ENCODE measurements around the gene SLC8A1.

Gene SLC8A1

DNA sequence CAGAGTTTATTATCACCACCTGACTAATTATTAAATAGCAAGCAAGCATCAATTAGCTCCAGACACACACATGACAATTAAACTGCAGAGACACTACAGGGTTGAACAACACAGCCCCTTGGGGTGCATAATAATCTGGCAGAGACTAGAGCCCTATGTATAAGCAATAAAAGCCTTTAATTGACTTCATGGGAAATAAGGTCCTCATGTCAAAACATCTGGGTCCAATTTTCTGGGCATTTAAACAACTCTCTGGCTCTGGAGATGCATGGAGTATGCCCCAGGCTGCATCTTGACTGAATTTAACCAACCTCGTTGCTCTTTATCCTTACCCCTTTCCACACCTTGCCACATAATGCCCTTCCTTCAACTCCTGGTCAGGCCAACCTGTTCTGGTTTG lies 402.1 kb downstream of the SLC8A1 start:
- DNase-seq (ENCODE audit: low read depth, low spot score), result no peak

DNA sequence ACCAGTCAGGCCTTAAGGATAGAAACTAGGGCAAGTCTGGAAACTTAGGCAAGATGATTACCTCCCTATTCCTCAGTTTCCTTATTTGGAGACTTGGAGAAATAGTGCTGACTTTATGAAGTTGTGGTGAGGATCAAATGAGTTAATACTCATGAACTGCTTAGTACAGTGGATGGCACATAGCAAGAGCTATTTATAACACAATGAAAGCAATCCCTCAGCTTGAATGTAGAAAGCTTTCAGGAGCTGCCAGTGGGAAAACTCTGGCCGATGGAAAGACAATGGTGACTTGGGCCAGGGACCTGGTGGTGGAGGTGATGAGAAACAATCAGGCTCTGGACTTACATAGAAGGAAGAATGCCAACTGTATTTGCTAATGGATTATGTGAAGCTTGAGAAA lies 403.4 kb downstream of the SLC8A1 start:
- no peak for DNase-seq (ENCODE audit: low read depth, low spot score)

DNA sequence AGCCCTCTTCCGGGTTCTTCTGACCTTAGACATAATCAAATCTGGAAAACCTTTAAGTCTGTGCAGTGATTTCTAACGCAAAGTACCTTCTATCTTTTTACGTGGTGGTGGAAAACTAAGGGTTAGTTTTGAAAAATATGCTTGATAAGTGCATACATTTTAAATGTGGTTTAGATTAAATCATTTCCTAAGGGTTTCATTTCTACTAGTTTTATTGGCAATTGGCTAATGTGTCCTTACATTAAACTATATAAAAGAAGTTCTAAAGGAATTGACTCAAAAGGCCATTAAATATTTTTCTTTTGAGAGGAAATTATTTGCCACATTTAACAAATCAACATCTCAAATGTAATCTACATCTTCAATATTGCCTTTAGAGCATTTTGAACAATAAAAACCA lies 404.5 kb downstream of the SLC8A1 start:
- DNase-seq (ENCODE audit: low read depth, low spot score), result no peak
